Stimulated activated CD4-positive, alpha-beta T cell treated with anti-CD3 and anti-CD28 coated beads, Interleukin-2, amount 100 ng/mL, for 24 hours (primary cell): Measurements from ENCODE around the gene CFAP58.
"Not testable (repeated sequence)": the region's sequence is repeated elsewhere in the genome, so short reads cannot be mapped to it uniquely, and the experiment has no call there.

Experiments used
- DNase-seq, 2 donors: peaks; one replicate each; pipeline ENCODE4 v3.0.0-alpha.2; 2020

Gene CFAP58

DNA sequence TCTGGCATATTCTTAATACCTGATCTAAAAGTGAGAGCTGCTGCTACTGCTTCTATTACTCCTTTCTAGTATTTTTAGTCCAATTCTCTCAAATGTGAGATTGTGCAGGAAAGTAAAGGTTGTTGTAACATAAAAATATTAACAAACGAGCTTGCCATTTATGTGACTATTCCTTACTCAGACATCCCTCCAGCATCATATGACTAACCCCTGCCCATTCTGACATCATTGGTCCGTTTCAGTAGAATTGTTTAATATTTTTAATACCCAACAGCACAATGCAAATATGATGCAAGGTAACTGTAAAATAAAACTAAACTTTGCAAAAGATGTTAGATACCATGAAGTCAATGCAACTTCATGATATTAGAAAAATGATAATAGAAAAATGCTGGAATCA is 83.6 kb downstream of the CFAP58 start:
- DNase-seq, result no peak

- no peak for DNase-seq
These were observed 86.6 kb downstream of the CFAP58 start for GRCh38 chr10:104440221-104440620.

DNA sequence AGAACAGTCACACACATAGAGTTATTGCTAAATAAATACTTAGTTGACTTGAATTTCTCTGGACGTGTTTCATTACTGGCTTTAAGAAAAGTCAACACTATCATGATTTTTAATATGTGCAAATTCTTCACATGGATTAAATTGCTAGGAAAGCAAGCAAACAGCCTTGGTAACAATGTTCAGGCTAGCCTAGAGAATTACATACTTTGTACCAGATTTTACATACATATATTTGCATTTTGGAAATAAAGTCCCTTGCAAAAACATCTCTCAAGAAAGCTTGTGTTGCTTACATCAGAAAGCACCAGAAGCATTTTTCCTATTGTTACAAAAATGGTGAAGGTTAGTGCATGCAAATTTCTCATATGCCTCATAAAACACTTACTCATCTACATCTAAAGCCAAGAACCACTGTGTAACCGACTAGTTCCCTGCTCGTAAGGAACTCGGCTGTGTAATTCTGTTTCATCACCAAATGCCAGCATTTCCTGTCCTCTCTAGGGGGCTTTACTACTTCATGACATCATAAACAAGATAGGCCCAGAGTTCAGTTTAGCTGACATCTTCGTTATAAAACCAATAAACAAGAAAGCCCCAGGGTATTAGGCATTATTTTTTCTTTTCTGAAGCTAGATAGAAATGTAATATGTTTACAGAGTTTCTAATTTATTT is 87.8 kb downstream of the CFAP58 start:
- no peak for DNase-seq

- no peak for DNase-seq
These were observed 91.7 kb downstream of the CFAP58 start for GRCh38 chr10:104445359-104445758.

GRCh38 chr10:104446151-104446550 is 92.5 kb downstream of the CFAP58 start:
- no peak for DNase-seq

GRCh38 chr10:104447331-104447730 is 93.7 kb downstream of the CFAP58 start:
- DNase-seq, result no peak

- DNase-seq, result no peak
These were observed 94.3 kb downstream of the CFAP58 start for GRCh38 chr10:104447906-104448305.

DNA sequence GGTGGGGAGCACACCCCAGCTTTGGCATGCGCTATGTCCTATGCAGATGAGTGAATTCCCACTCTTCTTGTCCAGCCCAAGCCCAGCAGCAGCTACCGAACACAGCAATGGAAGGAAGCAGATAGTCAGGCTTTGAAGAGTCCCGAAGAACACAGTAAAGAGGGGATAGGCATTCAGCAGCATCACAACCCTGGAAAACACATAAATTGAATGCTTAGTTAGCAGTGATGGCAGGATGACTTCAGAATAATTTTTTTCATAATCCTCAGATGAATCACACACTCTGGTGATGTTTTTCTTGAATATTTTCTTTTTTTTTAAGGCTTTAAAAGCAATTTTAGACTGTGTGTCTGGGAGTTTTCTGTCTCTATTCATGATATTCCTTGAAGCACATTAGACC is 95.8 kb downstream of the CFAP58 start:
- DNase-seq, result no peak

DNA sequence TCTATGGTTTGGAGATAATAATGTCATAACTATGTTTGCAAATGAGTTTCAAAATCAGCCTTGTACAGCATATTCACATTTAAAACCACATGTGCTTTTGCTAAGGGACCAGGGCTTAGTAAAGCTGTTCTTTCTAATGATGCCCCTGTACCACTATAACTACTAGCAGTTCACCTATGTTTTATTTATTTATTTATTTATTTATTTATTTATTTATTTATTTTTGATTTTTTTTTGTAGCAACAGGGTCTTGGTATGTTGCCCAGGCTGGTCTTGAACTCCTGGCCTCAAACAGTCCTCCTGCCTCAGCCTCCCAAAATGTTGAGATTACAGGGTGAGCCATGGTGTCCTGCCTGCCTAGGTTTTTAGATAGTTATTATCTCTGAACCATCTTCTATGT is 96.9 kb downstream of the CFAP58 start:
- DNase-seq, result no peak

- no peak for DNase-seq
These were observed 97.3 kb downstream of the CFAP58 start for GRCh38 chr10:104450954-104451353.

- DNase-seq, result no peak
These were observed 99.3 kb downstream of the CFAP58 start for GRCh38 chr10:104452977-104453376.

DNA sequence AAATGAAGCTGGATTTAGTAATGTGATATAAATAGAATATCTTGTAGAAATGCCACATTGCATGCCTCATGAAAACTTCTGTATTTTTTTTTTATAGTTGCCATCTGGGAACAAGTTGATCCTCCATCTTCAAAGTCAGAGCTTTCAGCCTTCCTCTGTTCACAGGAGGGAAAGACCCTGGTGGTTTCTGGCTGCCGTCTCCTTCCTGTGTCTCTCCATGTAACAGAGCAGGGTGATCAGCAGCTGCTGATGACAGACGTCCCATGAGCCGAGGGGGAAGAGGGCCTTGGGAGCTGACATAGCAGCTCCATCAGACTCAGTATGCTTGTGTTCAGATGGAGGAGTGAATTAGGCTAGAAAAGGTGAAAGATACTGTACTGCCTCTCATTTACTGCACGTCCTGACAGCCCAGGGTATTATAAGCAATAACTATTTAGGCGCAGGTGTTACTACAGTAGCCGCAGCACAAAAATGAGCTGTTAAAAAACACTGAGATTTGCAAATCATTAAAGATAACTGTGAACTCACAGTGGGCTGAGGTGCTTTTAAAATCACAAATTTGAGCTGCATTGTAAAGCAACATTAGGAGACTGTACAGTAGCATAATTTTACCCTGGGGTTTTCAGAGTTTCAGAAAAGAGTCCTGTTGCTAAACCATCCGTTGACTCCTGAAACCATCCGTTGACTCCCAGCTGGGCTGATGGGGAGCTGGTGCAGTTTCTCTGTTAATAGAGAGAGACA is 103.3 kb downstream of the CFAP58 start:
- no peak for DNase-seq

- DNase-seq, result no peak
These were observed 103.9 kb downstream of the CFAP58 start for GRCh38 chr10:104457543-104457828.

- not testable (repeated sequence) for DNase-seq
These were observed 111.9 kb downstream of the CFAP58 start for GRCh38 chr10:104465575-104465974.

GRCh38 chr10:104468818-104469217 is 115.2 kb downstream of the CFAP58 start:
- DNase-seq, result not testable (repeated sequence)

- no peak for DNase-seq
These were observed 118.9 kb downstream of the CFAP58 start for GRCh38 chr10:104472505-104472904.

- DNase-seq, result no peak
These were observed 119.5 kb downstream of the CFAP58 start for GRCh38 chr10:104472957-104473745.

- no peak for DNase-seq
These were observed 124.7 kb downstream of the CFAP58 start for GRCh38 chr10:104478380-104478779.

DNA sequence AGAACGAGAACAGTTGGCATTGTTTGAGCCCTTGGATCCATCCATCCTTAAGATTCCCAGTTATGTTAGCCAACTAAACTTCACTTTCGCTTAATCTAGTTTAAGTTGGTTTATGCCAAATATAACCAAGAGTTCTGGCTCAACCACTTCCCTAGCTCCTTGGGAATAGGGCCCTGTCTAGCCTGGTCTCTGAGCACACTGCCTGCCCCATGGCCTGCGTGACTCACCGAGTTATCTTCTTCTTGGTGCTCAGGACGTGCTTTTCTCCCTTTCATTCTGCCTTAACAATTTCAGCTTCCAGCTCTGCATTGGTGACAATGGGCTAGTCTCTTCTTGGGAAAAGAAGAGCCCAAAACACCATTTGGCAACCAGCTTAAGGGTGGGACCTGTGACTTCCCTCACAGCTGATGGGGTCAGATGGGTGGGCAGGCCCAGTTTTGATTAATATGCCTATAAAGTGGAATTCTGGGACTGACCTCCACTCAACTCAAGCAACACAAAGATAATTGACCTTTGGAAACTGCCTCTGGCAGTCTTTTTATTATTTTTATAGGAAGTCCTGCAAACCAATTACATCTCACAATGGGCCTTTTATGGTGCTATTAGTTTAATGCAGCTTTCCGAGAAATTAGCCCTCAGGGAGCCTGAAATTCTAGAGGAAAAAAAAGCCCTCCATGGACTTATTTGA is 126.4 kb downstream of the CFAP58 start:
- DNase-seq, result no peak

- no peak for DNase-seq
These were observed 127.2 kb downstream of the CFAP58 start for GRCh38 chr10:104480797-104481196.

DNA sequence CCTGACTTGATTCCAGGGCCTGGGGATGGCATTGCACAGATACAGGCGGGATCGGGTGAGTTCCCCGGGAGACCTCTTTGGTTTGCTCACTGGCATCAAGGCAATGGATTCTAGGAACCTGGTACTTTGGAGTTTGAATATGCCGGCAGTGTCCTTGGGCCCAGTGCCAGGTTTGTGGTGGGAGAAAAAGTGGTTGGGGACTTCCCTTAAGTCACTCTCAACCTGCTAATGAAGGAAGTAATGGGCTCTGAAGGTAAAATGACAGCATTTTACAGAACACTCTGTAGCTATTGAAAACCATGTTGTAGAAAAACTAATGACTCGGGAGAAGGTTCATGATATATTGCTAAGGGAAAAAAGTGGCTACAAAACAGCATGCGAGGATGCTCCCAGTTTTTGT is 129.9 kb downstream of the CFAP58 start:
- DNase-seq, result peak in 1 of 2 donors; percentile 12

DNA sequence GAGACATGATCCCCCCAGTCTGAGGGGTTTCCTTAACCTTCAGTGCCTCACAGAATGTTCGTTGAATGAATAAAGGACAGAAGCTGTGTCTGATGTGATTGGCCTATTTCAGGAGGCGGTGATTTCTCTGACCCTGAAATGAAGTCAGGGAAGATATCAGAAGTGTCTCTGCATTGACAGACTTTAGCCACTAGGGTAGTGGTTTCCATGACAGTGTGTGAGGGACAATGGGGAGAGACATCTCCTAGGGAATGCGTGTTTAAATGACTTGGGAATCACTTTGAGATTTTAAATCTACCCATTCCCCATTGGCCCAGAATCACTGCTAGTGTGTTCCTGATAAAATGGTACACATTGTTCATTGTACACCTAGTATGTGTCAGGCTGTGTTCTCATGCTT is 132.0 kb downstream of the CFAP58 start:
- no peak for DNase-seq

DNA sequence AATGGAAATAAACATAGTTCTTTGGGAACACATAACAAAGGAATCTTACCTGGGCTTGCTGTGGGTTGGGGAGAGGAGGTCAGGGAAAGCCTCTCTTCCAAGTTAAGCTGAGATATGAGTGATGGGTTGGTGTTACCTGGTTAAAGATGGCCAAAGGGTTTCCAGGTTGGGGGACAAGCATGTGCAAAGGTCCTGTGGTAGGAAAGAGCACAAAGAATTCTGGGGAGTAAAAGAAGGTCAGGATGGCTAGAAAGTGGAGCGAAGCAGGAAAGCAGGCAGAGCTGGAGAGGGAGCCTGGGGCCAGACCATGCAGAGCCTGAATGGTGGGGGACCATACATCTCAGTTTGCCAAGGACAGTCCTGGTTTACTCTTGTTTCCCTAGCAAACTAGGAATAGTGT is 133.2 kb downstream of the CFAP58 start:
- no peak for DNase-seq
